HG02885 (cell line): ENCODE measurements around the gene DGKH.
A peak's percentile ranks its signal among the peaks of the same experiment; 100 is the strongest.

Experiments
- ATAC-seq: cut with Tn5 transposase; IDR thresholded peaks from one replicate; pipeline ENCODE4 v1.9.1; 2021; ENCODE audit warnings: mild to moderate bottlenecking; ENCODE audit not compliant: unreplicated experiment, poor library complexity

DGKH gene

DNA sequence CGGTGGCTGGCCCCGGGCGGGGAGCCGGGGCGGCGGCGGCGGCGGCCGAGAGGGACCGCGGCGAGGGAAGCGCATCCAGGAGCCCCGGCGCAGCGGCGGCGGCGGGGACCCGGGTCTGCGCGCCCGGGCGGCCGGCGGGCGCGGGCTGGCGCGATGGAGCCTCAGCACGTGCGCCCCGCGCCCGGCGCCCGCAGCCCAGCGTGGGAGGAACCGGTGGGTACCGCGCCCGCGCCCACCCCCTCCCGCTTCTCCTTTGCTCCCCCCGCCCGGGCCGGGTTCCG, 7.8 kb upstream of the DGKH start:
- ATAC-seq: no peak

GRCh38 chr13:42041011-42041683, 7.3 kb upstream of the DGKH start:
- ATAC-seq: peak; percentile 28

- peak; percentile 21 for ATAC-seq
Measured at GRCh38 chr13:42041684-42042035, 6.8 kb upstream of the DGKH start.

DNA sequence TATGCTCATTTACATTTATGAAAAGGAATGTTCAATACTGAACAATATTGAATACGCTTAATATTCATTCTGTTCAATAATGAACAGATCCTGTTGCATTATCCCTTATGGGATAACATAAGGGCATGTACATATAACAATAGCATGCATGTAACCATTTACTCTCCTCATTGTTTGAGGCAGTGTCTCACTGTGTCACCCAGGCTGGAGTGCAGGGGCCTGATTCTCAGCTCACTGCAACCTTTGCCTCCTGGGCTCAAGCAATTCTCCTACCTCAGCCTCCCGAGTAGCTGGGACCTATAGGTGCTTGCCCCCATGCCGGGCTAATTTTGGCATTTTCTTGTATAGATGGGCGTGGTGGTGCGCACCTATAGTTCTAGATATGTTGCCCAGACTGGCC, 4.8 kb upstream of the DGKH start:
- no peak for ATAC-seq

- no peak for ATAC-seq
Measured at GRCh38 chr13:42046448-42046847, 2.0 kb upstream of the DGKH start.

DNA sequence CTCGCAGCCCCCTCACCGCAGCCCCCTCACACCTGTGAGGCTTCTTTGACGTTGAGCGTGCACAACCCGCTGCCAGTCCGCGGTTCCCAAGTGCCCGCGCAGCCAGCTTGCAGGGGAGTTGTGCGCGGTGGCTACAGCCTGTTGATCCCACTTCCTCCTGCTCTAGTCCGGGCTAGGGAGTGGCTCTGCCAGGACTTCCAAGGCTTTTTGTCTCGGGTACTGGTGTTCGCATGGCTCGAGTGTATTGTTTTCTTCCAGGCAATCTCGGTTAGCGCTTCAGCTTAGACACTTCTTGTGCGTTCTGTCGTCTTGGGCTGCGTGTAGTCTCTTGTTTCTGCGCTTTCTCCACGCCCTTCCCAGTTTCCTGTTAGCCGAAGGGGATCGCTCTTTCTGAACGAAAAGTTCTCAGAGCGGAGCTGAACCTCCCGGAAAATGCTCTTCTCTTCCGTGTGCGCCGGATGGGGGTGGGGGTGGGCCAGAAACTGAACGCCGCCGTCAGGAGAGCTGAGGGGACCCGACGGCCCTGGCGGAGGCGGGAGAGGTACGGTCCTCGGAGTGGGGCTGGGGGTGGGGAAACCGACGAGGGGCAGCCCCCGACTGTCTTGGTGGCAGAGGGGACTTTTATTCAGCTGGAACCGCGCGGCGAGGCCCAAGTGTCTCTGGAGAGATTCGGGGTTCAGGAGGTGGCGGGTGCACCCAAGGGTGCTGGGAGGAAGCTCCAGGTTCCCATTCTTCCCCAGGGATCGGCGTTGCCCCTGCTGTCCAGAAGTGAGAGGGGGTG, 697 bp upstream of the DGKH start:
- peak; percentile 40 for ATAC-seq

DNA sequence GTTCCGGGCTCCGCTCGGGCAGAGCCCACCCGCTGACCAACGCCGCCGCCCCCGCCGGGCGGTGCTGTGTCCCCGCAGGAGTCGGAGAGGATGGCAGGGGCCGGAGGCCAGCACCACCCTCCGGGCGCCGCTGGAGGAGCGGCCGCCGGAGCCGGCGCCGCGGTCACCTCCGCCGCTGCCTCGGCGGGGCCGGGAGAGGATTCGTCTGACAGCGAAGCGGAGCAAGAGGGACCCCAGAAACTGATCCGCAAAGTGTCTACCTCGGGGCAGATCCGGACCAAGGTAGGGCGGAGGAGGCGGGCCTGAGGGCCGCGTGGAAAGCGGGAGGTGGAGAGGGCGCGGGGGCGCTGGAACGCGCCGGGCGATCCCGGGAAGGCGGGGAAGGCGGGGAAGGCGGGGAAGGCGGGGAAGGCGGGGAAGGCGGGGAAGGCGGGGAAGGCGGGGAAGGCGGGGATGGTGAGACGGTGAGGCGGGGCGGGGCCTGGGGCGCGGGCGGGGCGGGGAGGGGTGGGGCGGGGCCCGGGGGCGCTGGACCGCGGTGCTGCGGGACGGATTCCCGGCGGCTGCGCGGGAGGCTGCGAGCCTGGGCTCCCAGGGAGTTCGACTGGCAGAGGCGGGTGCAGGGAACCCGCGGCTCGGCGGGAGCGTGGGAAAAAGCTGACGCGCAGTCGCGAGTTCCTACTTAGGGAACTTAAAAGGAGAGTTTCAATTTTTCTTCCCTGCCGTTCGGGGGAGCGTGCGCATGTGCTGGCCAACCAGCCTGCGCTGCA, 421 bp downstream of the DGKH start:
- peak; percentile 52 for ATAC-seq

DNA sequence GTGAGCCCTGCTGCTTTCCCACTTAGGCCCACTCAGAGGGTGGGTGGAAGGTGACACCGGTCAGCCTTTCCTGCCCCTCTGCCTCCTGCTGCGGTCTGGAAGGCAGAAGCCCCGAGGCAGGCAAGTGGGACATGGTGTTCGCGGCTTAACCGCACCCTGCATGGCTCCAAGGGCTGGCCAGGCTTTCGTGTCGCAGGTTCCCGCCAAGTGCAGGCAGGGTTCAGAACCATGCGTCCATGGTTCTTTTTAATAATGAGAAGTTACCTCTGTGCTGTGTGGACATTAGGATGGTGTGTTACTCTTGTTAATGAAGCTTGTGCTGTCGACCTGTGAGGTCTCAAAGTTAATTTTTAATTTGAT, 986 bp downstream of the DGKH start:
- peak; percentile 29 for ATAC-seq

DNA sequence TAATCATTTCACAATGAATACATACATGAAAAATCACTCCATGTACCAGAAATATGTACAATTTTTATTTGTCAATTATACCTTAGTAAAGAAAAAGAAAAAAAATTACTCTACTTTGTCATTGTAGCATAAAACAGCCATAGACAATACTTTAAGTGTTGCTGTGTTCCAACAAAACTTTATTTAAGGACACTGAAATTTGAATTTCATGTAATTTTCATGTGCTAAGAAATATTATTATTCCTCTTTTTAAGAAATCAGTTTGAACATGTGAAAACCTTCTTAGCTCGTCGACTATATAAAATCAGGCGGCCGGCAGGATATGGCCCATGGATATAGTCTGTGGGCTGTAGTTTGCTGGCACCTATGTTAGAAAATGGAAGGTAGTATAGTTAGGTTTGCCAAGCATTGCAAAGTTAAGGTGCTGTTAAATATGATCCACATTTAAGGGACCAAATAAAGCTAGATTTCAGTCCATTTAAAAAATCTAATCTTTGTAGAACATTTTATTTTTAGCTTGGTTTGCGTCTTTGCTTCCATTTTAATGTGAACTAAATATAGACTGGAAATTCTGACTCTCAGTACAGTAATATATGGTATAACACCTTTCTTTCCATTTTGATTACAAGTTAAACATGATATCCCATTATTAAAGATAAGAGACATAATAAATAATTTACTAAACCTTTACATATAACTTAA, 6.5 kb downstream of the DGKH start:
- ATAC-seq: no peak

DNA sequence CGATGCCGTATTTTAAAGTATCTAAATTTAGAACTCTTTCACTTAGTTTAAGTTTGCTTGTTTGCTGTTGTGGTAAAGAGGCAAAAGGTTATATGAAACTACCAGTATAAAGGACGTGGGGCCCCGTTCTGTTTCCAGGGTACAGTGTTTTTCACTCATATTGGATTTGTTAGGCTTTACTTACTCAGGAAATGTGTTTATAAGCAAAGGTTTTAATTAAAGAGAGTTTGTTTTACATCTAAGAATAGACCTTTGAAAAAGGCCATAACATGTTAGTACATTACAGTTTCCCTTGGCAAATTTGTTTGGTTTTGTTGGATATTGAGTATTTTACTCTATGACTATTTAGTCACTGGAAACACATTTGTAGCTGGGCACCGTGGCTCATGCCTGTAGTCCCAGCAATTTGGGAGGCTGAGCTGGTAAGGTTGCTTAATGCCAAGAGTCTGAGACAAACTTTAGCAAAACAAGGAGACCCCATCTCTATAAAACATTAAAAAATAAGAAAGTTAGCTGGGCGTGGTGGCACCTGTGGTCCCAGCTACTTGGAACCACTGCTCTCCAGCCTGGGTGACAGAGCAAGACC, 7.1 kb downstream of the DGKH start:
- ATAC-seq: no peak

GRCh38 chr13:42056146-42056545, 7.7 kb downstream of the DGKH start:
- ATAC-seq: no peak

DNA sequence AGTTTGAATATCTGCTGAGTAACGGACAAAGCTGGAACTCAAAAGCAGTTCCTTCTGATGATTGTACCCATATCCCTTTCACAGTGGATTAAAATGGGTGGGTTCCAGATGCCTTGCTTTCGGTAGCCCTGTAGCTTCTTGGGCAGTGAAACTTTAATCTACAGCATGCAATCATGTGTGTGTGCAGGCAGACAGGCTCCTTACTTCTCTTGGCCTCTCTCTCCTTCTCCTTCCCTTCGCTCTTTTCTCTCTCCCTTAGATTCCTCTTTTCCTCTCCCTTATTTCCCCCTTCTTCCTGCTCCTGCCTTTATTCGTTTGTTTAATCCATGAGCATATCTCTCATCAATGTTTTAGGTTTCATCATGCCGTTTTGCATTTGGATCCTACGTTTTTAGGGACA, 8.1 kb downstream of the DGKH start:
- no peak for ATAC-seq

DNA sequence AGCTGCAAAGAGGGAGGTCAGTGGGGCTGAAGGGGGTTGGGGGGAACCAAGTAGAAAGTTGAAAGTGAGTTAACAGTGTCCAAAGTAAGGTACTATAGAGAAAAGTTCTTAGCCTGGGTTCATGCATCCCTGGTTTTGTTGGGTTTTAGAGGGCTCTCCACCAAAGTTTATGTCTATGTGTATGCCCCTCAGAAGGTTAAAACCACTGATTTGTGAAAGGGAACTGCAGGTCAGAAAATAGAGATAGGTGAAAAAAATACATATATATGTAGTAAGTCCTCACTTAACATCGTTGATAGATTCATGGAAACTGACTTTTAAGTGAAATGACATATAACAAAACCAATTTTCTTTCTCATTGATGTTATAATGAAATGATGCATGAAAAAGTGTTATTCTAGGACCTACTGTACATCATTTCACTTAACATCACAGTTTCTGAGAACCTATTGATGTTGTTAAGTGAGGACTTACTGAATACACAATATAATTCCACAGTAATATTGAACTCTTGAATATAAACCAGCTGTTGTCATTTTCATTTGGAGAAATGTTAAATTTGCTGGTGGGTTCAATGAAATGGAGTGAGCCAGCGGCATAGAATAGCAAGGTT, 9.6 kb downstream of the DGKH start:
- ATAC-seq: no peak

- no peak for ATAC-seq
Measured at GRCh38 chr13:42061943-42062342, 13.5 kb downstream of the DGKH start.

- ATAC-seq: no peak
Measured at GRCh38 chr13:42063105-42063504, 14.7 kb downstream of the DGKH start.

DNA sequence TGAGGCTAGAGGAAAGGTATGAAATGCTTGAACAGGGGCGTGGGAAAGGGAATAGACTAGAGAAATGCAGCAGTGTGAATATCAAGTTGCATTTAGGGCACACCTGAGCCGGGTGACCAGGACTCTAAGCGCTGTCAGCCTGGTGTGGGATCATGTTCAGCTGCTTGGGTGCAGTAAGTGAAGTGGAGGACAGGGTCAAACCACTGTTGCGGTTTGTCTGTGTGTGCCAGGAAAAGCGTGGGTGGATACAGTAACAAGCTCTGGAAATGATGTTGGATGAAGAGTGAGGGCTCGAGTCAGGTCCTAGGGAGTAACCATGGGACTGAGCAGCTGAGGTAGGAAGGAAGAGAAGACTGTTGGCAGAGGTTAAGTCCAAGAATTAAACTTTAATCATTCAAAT, 15.8 kb downstream of the DGKH start:
- ATAC-seq: no peak

- no peak for ATAC-seq
Measured at GRCh38 chr13:42064966-42065365, 16.5 kb downstream of the DGKH start.

- ATAC-seq: no peak
Measured at GRCh38 chr13:42065414-42065813, 17.0 kb downstream of the DGKH start.

- no peak for ATAC-seq
Measured at GRCh38 chr13:42066542-42066941, 18.1 kb downstream of the DGKH start.

GRCh38 chr13:42068886-42069285, 20.4 kb downstream of the DGKH start:
- no peak for ATAC-seq
